Measurements from ENCODE around the gene MYPOP. TPM values are rescaled to one million over a fixed set of nuclear protein-coding genes. Genes with fewer than 3 reads are reported as not detected.

The MYPOP gene
- total and polyA plus RNA-seq, 2 of the 13 experiments (the other 11 are each of a cell fraction or from before 2014, with no cell fraction given): 2.3 to 2.7 TPM

DNA sequence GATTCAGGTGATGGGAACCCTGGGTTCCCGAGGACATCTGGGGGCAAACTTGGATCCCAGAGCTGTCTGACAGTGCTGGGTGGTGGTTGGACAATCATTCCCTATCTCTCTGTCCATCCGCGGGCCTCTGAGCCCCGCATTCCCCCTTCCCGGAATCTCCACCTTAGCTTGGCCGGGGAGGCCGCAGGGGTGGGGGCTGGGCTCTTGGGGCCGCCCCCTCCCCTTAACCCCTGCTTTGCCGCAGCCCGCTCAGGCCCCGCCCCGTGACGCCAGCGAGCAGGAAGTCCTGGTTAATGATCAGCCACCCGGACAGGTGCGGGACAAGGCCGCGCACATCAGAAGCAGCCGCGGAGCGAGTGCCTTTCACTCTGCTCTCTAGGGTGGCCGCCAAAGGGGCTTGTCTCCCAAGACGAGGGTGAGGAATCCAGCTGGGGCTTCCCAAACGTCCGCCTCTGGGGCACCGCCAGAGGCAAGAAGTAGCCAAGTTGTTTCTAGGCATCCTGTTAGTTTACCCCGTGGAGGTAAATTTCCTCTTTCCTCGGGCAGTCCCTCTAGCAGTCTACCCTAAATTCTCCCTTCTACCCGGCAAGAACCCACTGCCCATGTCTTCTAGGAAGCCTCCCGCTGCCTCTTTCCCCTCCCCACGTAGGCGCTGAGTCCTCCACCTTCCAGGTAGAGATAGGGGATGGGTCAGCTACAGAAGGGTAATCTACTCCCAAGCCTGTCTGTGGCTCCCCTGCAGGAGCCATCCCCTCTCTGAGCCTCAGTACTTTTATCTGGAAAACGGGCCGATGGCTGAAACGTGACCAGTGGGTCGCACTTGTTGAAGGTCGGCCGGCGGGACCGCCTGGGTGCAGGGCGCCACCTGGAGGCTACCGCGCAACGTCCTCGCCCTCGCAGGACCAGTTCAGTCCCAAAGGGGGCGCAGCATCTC is 19.5 kb downstream of the MYPOP start (continued):
- TF ChIP-seq, protein P1, sequence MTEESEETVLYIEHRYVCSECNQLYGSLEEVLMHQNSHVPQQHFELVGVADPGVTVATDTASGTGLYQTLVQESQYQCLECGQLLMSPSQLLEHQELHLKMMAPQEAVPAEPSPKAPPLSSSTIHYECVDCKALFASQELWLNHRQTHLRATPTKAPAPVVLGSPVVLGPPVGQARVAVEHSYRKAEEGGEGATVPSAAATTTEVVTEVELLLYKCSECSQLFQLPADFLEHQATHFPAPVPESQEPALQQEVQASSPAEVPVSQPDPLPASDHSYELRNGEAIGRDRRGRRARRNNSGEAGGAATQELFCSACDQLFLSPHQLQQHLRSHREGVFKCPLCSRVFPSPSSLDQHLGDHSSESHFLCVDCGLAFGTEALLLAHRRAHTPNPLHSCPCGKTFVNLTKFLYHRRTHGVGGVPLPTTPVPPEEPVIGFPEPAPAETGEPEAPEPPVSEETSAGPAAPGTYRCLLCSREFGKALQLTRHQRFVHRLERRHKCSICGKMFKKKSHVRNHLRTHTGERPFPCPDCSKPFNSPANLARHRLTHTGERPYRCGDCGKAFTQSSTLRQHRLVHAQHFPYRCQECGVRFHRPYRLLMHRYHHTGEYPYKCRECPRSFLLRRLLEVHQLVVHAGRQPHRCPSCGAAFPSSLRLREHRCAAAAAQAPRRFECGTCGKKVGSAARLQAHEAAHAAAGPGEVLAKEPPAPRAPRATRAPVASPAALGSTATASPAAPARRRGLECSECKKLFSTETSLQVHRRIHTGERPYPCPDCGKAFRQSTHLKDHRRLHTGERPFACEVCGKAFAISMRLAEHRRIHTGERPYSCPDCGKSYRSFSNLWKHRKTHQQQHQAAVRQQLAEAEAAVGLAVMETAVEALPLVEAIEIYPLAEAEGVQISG (CRISPR knock-in tag; IDR thresholded peaks at IDR 0.05): peak; percentile 78
- TF ChIP-seq, protein P2, sequence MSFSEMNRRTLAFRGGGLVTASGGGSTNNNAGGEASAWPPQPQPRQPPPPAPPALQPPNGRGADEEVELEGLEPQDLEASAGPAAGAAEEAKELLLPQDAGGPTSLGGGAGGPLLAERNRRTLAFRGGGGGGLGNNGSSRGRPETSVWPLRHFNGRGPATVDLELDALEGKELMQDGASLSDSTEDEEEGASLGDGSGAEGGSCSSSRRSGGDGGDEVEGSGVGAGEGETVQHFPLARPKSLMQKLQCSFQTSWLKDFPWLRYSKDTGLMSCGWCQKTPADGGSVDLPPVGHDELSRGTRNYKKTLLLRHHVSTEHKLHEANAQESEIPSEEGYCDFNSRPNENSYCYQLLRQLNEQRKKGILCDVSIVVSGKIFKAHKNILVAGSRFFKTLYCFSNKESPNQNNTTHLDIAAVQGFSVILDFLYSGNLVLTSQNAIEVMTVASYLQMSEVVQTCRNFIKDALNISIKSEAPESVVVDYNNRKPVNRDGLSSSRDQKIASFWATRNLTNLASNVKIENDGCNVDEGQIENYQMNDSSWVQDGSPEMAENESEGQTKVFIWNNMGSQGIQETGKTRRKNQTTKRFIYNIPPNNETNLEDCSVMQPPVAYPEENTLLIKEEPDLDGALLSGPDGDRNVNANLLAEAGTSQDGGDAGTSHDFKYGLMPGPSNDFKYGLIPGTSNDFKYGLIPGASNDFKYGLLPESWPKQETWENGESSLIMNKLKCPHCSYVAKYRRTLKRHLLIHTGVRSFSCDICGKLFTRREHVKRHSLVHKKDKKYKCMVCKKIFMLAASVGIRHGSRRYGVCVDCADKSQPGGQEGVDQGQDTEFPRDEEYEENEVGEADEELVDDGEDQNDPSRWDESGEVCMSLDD (CRISPR knock-in tag; IDR thresholded peaks at IDR 0.05; ENCODE audit: borderline replicate concordance): peak; percentile 19; the same call in 1 of the 2 replicates
- TF ChIP-seq TP53 (CRISPR knock-in tag; conservative IDR thresholded peaks at IDR 0.05): no peak
- peak; percentile 13; the same call in 1 of the 2 replicates for TF ChIP-seq HMG20A (CRISPR knock-in tag; IDR thresholded peaks at IDR 0.05; ENCODE audit: borderline replicate concordance)
- peak; percentile 16; the same call in 1 of the 2 replicates for TF ChIP-seq PHF20 (CRISPR knock-in tag; IDR thresholded peaks at IDR 0.05)
- TF ChIP-seq ARID2 (CRISPR knock-in tag; IDR thresholded peaks at IDR 0.05; ENCODE audit: borderline replicate concordance): no peak
- TF ChIP-seq CBX5 (CRISPR knock-in tag; IDR thresholded peaks at IDR 0.05; ENCODE audit: borderline replicate concordance): peak; percentile 92
- TF ChIP-seq EED (CRISPR knock-in tag; IDR thresholded peaks at IDR 0.05): no peak; the same call in 1 of the 2 replicates
- TF ChIP-seq ZNF484 (CRISPR knock-in tag; IDR thresholded peaks at IDR 0.05; ENCODE audit: borderline replicate concordance, low read depth): no peak
- TF ChIP-seq, protein P3, sequence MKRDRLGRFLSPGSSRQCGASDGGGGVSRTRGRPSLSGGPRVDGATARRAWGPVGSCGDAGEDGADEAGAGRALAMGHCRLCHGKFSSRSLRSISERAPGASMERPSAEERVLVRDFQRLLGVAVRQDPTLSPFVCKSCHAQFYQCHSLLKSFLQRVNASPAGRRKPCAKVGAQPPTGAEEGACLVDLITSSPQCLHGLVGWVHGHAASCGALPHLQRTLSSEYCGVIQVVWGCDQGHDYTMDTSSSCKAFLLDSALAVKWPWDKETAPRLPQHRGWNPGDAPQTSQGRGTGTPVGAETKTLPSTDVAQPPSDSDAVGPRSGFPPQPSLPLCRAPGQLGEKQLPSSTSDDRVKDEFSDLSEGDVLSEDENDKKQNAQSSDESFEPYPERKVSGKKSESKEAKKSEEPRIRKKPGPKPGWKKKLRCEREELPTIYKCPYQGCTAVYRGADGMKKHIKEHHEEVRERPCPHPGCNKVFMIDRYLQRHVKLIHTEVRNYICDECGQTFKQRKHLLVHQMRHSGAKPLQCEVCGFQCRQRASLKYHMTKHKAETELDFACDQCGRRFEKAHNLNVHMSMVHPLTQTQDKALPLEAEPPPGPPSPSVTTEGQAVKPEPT (CRISPR knock-in tag; IDR thresholded peaks at IDR 0.05; ENCODE audit: low read depth): no peak; the same call in 1 of the 2 replicates
- TF ChIP-seq ZNF17 (CRISPR knock-in tag; IDR thresholded peaks at IDR 0.05): peak; percentile 96
- no peak for TF ChIP-seq KAT2B (IDR thresholded peaks at IDR 0.05; ENCODE audit: borderline replicate concordance, low read depth, low read length)
- TF ChIP-seq, protein P4, sequence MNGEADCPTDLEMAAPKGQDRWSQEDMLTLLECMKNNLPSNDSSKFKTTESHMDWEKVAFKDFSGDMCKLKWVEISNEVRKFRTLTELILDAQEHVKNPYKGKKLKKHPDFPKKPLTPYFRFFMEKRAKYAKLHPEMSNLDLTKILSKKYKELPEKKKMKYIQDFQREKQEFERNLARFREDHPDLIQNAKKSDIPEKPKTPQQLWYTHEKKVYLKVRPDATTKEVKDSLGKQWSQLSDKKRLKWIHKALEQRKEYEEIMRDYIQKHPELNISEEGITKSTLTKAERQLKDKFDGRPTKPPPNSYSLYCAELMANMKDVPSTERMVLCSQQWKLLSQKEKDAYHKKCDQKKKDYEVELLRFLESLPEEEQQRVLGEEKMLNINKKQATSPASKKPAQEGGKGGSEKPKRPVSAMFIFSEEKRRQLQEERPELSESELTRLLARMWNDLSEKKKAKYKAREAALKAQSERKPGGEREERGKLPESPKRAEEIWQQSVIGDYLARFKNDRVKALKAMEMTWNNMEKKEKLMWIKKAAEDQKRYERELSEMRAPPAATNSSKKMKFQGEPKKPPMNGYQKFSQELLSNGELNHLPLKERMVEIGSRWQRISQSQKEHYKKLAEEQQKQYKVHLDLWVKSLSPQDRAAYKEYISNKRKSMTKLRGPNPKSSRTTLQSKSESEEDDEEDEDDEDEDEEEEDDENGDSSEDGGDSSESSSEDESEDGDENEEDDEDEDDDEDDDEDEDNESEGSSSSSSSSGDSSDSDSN (CRISPR knock-in tag; IDR thresholded peaks at IDR 0.05): peak; percentile 75
- no peak; the same call in 1 of the 2 replicates for TF ChIP-seq TCF7L2 (IDR thresholded peaks at IDR 0.05; ENCODE audit: low read depth, low read length)
- TF ChIP-seq CBFB (CRISPR knock-in tag; IDR thresholded peaks at IDR 0.05): peak; percentile 77
- TF ChIP-seq RAD21 (CRISPR knock-in tag; IDR thresholded peaks at IDR 0.05): peak; percentile 99
- TF ChIP-seq ZNF562 (CRISPR knock-in tag; IDR thresholded peaks at IDR 0.05; ENCODE audit: borderline replicate concordance): no peak
